ENCODE measurements around the gene MPI. TPM values are rescaled to one million over a fixed set of nuclear protein-coding genes. Genes with fewer than 3 reads are reported as not detected.

Gene MPI
- total RNA-seq, 3 donors from 2014 or later = 50.2 to 96.5 (median 68.3) TPM

DNA sequence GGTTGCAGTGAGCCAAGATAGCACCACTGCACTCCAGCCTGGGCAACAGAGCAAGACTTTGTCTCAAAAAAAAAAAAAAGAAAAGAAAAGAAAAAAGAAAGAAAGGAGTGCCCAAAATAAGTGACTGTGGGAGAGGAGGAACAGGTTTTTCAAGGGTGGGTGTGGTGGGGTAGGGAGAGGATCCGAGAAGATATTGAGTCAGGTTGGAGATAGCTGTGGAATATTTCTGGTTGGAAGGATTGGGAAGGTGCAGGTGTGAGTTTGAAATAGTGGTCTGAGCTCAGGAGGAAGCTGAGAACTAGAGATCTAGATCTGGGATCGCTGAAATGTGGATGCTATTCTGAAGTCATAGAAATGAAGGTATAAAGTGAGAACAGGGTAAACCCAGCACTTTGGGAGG is 24.5 kb upstream of the MPI start:
- intact Hi-C loops (cut with DNase I, micrococcal nuclease) = no loop called here
- DNase-seq (no peak), ATAC-seq (no peak)
- H3K4me1 ChIP-seq (ENCODE audit: low read depth) = peaks cover 72% of the 10 kb centered on the region
- H3K9me3 ChIP-seq = no peaks in the 10 kb centered on the region
- TF ChIP-seq, protein P1, sequence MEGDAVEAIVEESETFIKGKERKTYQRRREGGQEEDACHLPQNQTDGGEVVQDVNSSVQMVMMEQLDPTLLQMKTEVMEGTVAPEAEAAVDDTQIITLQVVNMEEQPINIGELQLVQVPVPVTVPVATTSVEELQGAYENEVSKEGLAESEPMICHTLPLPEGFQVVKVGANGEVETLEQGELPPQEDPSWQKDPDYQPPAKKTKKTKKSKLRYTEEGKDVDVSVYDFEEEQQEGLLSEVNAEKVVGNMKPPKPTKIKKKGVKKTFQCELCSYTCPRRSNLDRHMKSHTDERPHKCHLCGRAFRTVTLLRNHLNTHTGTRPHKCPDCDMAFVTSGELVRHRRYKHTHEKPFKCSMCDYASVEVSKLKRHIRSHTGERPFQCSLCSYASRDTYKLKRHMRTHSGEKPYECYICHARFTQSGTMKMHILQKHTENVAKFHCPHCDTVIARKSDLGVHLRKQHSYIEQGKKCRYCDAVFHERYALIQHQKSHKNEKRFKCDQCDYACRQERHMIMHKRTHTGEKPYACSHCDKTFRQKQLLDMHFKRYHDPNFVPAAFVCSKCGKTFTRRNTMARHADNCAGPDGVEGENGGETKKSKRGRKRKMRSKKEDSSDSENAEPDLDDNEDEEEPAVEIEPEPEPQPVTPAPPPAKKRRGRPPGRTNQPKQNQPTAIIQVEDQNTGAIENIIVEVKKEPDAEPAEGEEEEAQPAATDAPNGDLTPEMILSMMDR (IDR thresholded peaks at IDR 0.05) = no peak
- H3K4me3 ChIP-seq = no peak overlapping the region
- no peaks in the 10 kb centered on the region for H3K36me3 ChIP-seq (ENCODE audit: low read depth)

DNA sequence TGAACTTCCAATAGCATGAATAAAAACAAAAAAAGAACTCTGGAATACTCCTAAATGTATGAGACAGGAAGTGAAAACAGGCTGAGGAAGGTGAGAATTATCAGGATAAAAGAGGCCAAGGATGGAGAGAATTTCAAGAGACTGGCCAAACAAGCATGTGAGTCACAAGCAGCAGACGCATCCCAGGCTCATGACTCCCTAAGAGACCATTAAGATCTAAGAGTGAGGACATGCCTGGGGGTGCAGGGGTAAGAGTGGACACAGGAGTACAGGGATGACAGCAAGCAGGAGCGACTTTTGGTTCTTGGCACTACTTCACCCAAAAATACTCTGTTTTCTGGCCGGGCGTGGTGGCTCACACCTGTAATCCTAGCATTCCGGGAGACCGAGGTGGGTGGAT is 23.8 kb upstream of the MPI start:
- H3K4me3 ChIP-seq = no peak overlapping the region
- no peak for DNase-seq
- H3K4me1 ChIP-seq (ENCODE audit: low read depth) = peaks cover 79% of the 10 kb centered on the region
- ATAC-seq = no peak
- intact Hi-C loops (cut with DNase I, micrococcal nuclease) = no loop called here
- TF ChIP-seq, protein P1 (IDR thresholded peaks at IDR 0.05) = no peak
- no peaks in the 10 kb centered on the region for H3K36me3 ChIP-seq (ENCODE audit: low read depth)
- no peaks in the 10 kb centered on the region for H3K9me3 ChIP-seq

DNA sequence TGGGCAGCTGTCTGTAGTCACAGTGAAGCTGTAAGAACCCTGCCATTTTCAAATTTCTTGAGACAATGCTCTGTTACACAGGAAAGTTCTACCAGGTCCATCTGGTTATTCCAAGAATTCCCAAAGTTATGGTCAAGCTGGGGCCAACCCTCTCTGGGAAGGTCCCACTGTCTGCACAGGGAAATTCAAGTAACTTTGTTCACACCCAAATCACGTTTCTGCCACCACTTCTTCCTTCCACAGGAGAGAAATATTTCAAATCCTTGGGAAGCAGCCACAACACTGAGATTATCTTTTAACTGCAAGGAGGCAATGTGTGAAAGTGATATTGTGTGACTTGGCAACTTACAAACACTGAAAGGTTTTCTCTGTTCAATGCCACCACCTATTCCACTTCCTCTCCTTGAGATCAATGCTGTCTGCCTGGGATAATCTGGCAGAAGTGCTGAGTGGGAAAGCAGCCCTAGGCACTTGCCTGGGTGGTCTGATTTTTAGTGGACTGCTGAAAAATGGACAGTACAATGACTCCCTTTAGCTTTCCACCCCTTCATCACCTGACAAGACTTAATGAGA is 22.3 kb upstream of the MPI start:
- TF ChIP-seq, protein P1 (IDR thresholded peaks at IDR 0.05) = no peak
- ATAC-seq (no peak), DNase-seq (no peak)
- H3K4me3 ChIP-seq = no peak overlapping the region
- H3K36me3 ChIP-seq (ENCODE audit: low read depth) = no peaks in the 10 kb centered on the region
- H3K9me3 ChIP-seq = no peaks in the 10 kb centered on the region
- intact Hi-C loops (cut with DNase I, micrococcal nuclease) = no loop called here
- peaks cover 85% of the 10 kb centered on the region for H3K4me1 ChIP-seq (ENCODE audit: low read depth)

DNA sequence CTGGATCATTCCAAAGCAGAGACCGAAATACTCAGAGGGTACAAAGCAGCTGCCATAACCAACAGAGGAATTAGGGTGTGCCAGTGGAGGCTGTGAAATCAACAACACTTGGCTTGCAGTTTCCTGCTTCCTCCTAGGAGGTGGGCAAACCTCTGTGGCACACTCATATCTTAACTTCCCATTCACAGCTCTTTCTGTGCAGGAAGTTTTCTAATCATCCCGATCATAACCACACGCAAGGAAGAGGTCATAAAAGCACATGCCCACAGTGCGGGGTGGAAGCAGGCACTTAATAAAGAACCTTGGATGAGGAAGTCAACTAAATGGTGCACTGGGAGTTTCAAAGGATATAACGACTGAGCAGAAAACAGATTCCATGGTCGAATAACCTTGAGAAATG is 21.8 kb upstream of the MPI start:
- H3K4me1 ChIP-seq (ENCODE audit: low read depth) = peaks cover 85% of the 10 kb centered on the region
- no peak overlapping the region for H3K4me3 ChIP-seq
- DNase-seq (peak in 1 of 3 donors; percentile 65), ATAC-seq (peak; percentile 51)
- H3K36me3 ChIP-seq (ENCODE audit: low read depth) = no peaks in the 10 kb centered on the region
- intact Hi-C loops (cut with DNase I, micrococcal nuclease) = no loop called here
- TF ChIP-seq, protein P1 (IDR thresholded peaks at IDR 0.05) = no peak
- no peaks in the 10 kb centered on the region for H3K9me3 ChIP-seq

DNA sequence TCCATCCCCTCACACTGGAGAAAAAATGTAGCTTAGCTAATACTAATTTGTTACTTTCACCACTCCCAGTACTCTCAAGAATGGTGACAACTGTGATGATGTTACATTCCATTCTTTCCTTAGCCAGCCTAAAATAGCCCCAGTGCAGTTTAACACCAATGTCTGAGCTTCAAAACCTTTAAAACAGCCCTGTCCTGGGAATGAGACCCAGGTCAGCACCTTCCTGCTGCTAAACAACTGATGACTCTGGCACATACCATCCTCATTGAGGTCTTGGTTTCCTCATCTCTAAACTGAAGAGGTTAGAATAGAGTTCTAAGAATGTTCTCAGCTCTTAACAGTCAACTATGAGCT is 20.5 kb upstream of the MPI start:
- H3K4me3 ChIP-seq = no peak overlapping the region

More for the DNA sequence above, 20.5 kb upstream of the MPI start:
- DNase-seq = no peak
- ATAC-seq = no peak
- no peaks in the 10 kb centered on the region for H3K9me3 ChIP-seq
- H3K36me3 ChIP-seq (ENCODE audit: low read depth) = no peaks in the 10 kb centered on the region
- intact Hi-C loops (cut with DNase I, micrococcal nuclease) = no loop called here
- H3K4me1 ChIP-seq (ENCODE audit: low read depth) = peaks cover 76% of the 10 kb centered on the region
- TF ChIP-seq, protein P1 (IDR thresholded peaks at IDR 0.05) = no peak
